Ascending aorta (tissue), 2 donors: ENCODE results near the gene POLR2L. TPM values are rescaled to one million over a fixed set of nuclear protein-coding genes. Genes with fewer than 3 reads are reported as not detected.
A peak's percentile ranks its signal among the peaks of the same experiment; 100 is the strongest.

Source experiments
- DNase-seq, 2 donors: peaks; one replicate each; pipeline ENCODE4 v3.0.0-alpha.2; 2019; ENCODE audit warnings: low spot score in 2 of 2
- H3K27ac ChIP-seq, 2 donors: fragments of 200-600 bp; sonication (generic); one replicate each; pipeline ENCODE4 v1.5.1; 2016 to 2017; ENCODE audit warnings: mild to moderate bottlenecking in 1 of 2
- H3K27me3 ChIP-seq: fragments of 200-600 bp; sonication (generic); one replicate; pipeline ENCODE4 v1.5.1; 2017
- H3K36me3 ChIP-seq, 2 donors: fragments of 200-600 bp; sonication (generic); one replicate each; pipeline ENCODE4 v1.5.1; 2016
- H3K4me1 ChIP-seq, 2 donors: fragments of 200-600 bp; sonication (generic); one replicate each; pipeline ENCODE4 v1.5.1; 2016 to 2017; ENCODE audit warnings: mild to moderate bottlenecking in 1 of 2
- H3K4me3 ChIP-seq, 2 donors: fragments of 200-600 bp; sonication (generic); one replicate each; pipeline ENCODE4 v1.5.1; 2016 to 2017; ENCODE audit warnings: mild to moderate bottlenecking in 1 of 2
- H3K9me3 ChIP-seq, 2 donors: fragments of 200-600 bp; sonication (generic); one replicate each; pipeline ENCODE4 v1.5.1; 2016
- intact Hi-C: fragments of 100-400 bp; cut with DNase I; formaldehyde crosslinking; loops from one replicate; pipeline ENCODE4 v1.15.1; 2023
- total RNA-seq: library from RNA; depleted of rRNA; stranded (reverse); fragments of >200 nt; gene quantifications from one replicate; pipeline ENCODE4 v1.1.0, GENCODE V29; 2016
- TF ChIP-seq, protein P1 (sequence below), 3 experiments: fragments of 200-600 bp in 2 of 3; fragments of 450-650 bp in 1 of 3; sonication (generic) in 2 of 3; IDR thresholded peaks; one replicate each; pipeline ENCODE4 v1.5.1; 2016 to 2019; ENCODE audit warnings: antibody characterized with exemption in 3 of 3, mild to moderate bottlenecking in 1 of 3, moderate library complexity in 1 of 3

POLR2L gene
- total RNA-seq, 1 donor from 2014 or later, result 141 TPM

DNA sequence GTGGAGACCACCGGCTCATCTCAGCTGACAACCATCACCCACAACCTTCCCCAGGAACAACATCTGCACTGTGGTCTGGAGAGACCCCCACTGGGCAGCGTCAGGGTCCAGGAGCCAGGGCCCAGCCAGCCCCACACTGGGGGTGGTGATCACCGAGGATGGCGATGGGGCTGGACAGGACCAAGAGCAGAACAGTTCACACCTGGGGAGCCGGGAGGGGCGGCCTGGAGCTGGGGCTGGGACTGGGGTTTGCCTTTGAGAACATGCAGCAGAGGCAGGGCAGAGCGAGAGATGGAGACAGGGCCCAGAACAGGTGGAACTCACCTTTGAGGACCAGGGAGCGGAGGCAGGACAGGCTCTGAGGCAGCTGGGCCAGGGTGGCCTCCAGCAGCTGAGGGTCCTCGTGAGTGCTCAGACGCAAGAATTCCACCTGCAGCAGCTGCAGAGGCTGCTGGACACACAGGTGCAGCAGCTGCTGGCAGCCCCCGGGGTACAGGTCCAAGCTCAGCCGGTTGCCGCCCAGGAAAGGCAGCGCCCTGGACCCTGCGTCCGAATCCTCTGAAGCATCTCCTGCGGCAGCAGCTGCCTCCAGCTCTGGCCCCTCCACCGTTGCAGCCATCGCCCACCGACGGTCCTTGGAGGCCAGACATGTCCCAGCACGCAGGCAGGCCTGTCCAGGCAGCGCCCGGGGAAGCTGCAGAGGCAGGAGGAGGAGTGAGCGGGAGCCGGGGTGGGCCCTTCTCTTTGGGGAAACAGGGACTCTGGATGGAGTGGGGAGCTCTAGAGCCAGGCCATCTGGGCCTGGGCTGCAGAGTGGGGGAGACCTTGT lies 38.3 kb downstream of the POLR2L start:
- no peaks in the 10 kb centered on the region for H3K9me3 ChIP-seq
- peak overlapping the region; percentile 57 to 72 for H3K4me3 ChIP-seq
- H3K27me3 ChIP-seq, result no peaks in the 10 kb centered on the region
- peaks cover 18 to 22% of the 10 kb centered on the region in 2 donors for H3K4me1 ChIP-seq
- peaks cover 13 to 23% of the 10 kb centered on the region in 2 donors for H3K36me3 ChIP-seq
- TF ChIP-seq, protein P1, sequence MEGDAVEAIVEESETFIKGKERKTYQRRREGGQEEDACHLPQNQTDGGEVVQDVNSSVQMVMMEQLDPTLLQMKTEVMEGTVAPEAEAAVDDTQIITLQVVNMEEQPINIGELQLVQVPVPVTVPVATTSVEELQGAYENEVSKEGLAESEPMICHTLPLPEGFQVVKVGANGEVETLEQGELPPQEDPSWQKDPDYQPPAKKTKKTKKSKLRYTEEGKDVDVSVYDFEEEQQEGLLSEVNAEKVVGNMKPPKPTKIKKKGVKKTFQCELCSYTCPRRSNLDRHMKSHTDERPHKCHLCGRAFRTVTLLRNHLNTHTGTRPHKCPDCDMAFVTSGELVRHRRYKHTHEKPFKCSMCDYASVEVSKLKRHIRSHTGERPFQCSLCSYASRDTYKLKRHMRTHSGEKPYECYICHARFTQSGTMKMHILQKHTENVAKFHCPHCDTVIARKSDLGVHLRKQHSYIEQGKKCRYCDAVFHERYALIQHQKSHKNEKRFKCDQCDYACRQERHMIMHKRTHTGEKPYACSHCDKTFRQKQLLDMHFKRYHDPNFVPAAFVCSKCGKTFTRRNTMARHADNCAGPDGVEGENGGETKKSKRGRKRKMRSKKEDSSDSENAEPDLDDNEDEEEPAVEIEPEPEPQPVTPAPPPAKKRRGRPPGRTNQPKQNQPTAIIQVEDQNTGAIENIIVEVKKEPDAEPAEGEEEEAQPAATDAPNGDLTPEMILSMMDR (IDR thresholded peaks at IDR 0.05), result no peak
- peak overlapping the region in 1 of 2 donors; percentile 95 for H3K27ac ChIP-seq
- DNase-seq, result no peak
- intact Hi-C loops, result no loop called here

GRCh38 chr11:803467-803742 lies 38.9 kb downstream of the POLR2L start:
- DNase-seq, result no peak
- H3K27me3 ChIP-seq, result no peaks in the 10 kb centered on the region
- peaks cover 13 to 23% of the 10 kb centered on the region in 2 donors for H3K36me3 ChIP-seq
- H3K4me3 ChIP-seq, result no peak overlapping the region
- H3K9me3 ChIP-seq, result no peaks in the 10 kb centered on the region
- no peak overlapping the region for H3K27ac ChIP-seq
- TF ChIP-seq, protein P1 (IDR thresholded peaks at IDR 0.05), result no peak
- intact Hi-C loops, result no loop called here
- peaks cover 13 to 18% of the 10 kb centered on the region in 2 donors for H3K4me1 ChIP-seq

DNA sequence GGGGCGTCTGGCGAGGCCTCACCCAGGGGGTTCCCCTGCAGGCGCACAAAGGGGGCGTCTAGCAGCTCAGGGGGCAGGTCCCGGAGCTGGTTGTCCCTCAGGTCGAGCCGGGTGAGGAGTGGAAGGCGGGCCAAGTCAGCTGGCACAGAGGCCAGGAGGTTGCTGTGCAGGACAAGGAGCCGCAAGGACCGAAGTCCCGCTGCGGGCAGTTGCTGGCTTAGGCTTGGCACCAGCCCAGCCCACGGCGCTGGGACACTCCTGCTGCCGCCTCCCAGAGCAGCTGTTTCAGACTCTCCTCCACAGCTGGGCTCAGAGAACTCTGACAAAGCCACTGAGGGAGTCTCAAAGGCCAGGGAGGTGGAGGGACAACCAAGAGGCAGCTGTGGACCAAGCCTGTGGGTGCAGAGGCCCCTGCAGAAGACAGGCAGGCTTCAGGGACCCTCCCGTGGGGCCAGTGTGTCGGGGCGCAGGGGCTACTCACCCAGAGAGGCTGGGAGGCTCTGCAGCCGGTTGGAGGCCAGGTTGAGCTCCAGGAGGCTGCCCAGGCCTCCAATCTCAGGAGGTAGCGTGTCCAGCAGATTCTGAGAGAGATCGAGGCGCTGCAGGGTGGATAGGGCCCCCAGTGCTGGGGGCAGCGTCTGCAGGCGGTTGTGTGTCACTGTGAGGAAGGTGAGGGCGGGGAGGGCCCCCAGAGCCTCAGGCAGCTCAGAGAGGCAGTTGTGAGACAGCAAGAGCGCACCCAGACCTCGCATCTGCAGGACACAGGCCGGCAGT lies 39.4 kb downstream of the POLR2L start:
- no peak for DNase-seq
- H3K4me1 ChIP-seq, result peaks cover 14 to 18% of the 10 kb centered on the region in 2 donors

GRCh38 chr11:802018-802617 lies 40.2 kb downstream of the POLR2L start:
- TF ChIP-seq, protein P1 (IDR thresholded peaks at IDR 0.05), result no peak
- Histone ChIP-seq H3K4me3 (no peak overlapping the region), H3K27ac (no peak overlapping the region), H3K27me3 (no peaks in the 10 kb centered on the region), H3K4me1 (peaks cover 15 to 19% of the 10 kb centered on the region in 2 donors), H3K9me3 (no peaks in the 10 kb centered on the region), H3K36me3 (peaks cover 13 to 23% of the 10 kb centered on the region in 2 donors)
- DNase-seq, result no peak
- intact Hi-C loops, result no loop called here

More for the DNA sequence above, 39.4 kb downstream of the POLR2L start:
- intact Hi-C loops, result no loop called here
- H3K36me3 ChIP-seq, result peaks cover 13 to 23% of the 10 kb centered on the region in 2 donors
- TF ChIP-seq, protein P1 (IDR thresholded peaks at IDR 0.05), result no peak
- no peaks in the 10 kb centered on the region for H3K9me3 ChIP-seq
- no peak overlapping the region for H3K27ac ChIP-seq
- no peak overlapping the region for H3K4me3 ChIP-seq
- H3K27me3 ChIP-seq, result no peaks in the 10 kb centered on the region

- Histone ChIP-seq H3K4me3 (no peak overlapping the region), H3K4me1 (peaks cover 23 to 28% of the 10 kb centered on the region in 2 donors), H3K27me3 (no peaks in the 10 kb centered on the region), H3K9me3 (no peaks in the 10 kb centered on the region), H3K36me3 (peaks cover 13 to 23% of the 10 kb centered on the region in 2 donors), H3K27ac (no peak overlapping the region)
- intact Hi-C loops, result no loop called here
- TF ChIP-seq, protein P1 (IDR thresholded peaks at IDR 0.05), result no peak
- no peak for DNase-seq
Measured at GRCh38 chr11:801097-801780, 41.1 kb downstream of the POLR2L start.
